ENCODE measurements around the gene CNIH3. TPM values are rescaled to one million over a fixed set of nuclear protein-coding genes. Genes with fewer than 3 reads are reported as not detected.

CNIH3 gene
- polyA plus RNA-seq, 4 donors: 9.6 to 11.2 (median 10.2) TPM

DNA sequence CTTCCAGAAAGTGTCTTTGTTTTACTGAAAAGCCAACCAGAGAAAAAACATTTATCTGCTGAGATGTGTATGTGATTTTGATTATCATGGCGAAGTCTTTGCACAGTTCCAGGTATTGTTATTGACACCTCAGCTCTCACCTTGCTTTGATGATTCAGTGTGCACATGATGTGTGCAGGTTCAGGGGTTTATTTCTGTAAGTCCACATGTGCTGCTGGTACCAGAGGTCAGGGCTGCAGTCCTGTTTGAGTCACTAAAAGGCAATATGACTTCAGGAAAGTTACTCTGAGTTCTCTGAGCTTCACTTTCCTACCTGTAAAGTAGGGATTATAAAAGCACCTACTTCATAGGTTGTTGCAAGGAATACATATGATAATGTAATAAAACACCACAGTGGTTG is 97.1 kb downstream of the CNIH3 start:
- DNase-seq (ENCODE audit: low read depth in 4 of 4, low spot score in 3 of 4): no peak

DNA sequence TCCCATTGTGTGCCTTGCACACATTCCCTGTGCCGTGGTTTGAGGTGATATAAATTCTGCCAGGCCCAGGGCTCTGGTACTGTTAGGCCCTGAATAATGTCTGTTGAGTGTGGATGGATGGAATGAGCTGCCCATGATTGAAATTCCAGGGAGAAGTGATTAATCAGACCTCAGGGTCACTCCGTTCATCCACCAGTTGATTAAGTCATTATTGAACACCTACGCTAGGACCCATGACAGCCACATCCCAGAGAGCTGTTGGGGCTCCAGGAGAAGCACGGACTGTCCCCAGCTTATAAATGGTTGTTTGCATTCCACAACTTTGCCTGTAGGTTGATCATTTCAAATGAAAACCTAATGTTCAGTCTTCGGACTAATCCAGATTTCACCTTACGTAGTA is 98.4 kb downstream of the CNIH3 start:
- DNase-seq (ENCODE audit: low read depth in 4 of 4, low spot score in 3 of 4): no peak

DNA sequence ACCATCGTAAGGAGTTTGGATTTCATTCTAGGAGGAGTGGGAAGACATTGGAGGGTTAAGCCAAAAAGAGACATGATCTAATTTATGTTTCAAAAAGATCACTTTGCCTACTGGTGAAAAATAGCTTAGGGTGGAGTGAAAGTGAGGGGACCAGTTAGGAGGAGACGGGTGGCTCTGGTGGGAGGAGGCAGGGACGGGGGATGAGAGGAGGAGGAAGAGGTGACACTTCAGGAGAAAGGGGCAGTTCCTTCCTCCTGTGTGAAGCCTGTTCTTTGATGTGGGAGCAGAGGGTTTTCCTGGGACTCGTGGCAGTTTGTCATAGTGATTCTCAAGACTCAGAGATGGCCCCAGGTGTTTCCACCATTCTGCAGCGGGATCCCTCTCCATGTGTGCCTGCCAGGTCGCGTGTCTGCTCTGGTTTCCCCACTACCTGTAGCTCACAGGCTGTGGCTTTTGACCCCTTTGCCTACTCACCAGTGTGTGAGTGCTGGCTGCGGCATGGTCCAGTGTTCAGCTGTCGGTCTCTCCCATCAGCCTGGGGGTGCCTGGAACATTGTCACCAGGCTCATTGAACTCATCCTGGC is 102.4 kb downstream of the CNIH3 start:
- DNase-seq (ENCODE audit: low read depth in 4 of 4, low spot score in 3 of 4): no peak

DNA sequence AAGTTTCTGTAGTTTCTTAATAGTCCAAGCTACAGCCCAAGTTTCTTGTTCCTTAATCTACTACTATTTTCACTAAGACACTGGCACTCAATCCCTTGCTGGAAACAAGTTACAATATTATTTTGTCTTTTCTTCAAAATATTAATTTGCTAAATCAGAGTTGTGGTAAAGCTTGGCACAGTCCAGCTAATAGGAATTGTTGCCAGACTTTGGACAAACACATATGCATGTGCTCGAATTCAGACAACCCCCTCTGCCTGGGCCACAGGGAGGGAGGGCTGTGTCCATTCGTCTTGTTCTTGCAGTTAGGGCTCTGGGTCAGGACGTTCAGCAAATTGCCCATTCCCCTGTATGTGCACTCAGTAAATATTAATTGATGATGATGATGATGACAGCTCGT is 103.6 kb downstream of the CNIH3 start:
- DNase-seq (ENCODE audit: low read depth in 4 of 4, low spot score in 3 of 4): no peak

DNA sequence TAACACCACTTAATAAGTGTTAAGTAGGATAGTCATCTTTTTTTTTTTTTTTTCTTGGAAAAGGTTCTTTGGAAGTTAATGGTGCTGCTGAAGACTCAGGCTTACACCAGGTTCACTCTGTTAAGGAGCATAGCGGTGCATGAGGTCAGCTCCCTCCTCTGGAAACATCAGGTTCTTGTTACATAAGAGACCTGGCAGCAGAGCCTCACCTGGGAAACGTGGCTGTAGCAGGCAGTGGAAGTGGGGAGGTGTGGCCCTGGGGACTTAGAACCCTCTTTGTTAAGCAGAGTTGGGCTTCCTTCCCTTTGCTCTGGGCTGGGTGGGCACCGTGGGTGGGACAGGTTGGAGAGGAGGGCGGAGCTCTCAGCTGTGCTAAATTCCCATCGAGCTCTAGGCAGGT is 104.1 kb downstream of the CNIH3 start:
- no peak for DNase-seq (ENCODE audit: low read depth in 4 of 4, low spot score in 3 of 4)

DNA sequence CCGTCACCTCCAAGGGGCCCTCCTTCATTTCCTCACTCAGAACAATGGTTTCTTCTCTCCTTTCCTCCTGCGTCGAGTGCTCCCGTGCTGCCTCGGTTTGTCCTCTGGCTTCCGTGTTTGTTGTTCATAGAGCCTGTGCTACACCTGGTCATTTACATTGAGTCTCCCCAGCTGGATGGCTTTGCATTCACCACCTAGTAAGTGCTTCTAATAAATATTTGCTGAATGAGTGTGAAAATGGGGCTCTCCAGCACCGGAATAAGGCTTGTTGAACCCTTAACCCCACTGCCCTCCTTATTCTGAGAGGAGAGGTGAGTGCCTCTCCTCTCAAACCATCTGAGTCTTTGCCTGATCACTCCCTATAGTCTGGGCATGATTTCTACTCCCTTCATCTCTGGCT is 104.9 kb downstream of the CNIH3 start:
- DNase-seq (ENCODE audit: low read depth in 4 of 4, low spot score in 3 of 4): no peak

DNA sequence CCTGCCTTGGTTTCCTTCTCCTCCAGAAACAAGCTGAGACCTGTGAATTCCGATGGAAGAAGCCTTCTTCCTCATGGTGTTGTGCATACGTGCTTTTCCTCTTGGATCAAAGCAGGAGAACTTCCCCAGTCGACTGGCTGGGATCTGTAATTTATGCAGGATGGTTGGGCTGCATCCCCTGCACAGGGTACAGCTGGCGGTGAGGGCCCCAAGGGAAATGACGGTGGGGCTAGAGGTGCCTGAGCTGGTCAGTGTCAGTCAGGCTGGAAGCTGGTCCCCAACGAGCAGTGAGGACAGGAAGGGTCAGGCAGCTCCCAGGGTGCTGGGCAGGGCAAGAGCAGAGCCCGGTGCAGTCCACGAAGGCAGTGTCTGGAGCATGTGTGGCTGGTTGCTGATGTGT is 106.7 kb downstream of the CNIH3 start:
- no peak for DNase-seq (ENCODE audit: low read depth in 4 of 4, low spot score in 3 of 4)

DNA sequence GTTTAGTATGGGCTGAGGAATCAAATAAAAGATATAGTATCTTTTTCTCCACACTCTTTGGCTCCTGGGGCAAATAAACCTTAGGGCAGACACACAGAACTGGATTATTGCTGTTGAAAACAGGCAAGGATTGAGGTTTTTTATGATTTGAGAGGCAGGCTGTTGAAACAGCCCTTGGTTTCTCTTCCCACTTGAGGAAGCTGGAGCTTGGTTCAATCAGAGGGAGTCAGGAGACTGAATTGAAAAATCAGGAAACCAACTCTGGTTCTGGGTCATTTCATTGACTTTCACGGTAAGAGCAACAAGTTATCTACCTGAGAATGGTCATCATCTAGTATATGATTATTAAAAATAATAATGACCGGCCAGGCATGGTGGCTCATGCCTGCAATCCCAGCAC is 108.4 kb downstream of the CNIH3 start:
- no peak for DNase-seq (ENCODE audit: low read depth in 4 of 4, low spot score in 3 of 4)

DNA sequence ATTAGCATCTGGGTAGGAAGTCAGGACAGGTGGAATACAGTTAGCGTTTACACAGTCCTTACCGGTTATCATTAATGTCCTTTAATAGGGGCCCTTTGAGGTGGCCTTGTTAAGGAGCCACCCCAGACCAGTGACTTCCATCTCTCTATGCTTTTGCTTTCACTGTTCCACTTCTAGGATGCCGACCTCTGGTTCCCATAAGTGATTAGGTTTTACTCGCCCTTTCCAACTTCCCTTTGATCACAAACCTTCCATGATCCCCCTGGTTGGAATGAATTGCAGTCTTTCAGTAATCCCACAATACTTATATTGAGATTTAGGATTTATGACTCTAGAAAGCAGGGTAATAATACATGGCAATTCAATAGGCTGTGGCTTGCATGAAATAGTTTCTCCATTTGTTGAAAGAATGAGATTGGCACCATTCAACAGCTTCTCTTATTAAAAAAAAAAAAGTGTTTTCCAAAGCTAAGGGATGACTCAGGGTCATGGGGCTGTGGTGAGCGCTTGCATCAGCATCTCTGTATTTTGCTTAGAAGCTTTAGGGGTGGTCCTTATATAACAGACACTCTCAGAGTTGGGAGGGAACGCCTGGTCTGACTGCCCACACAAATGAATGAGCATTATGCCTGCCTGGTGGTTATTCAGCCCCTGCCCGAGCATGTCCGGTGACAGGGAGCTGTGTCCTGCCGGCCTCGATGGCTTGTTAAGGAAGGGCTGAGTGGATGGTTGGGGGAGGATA is 110.5 kb downstream of the CNIH3 start:
- DNase-seq (ENCODE audit: low read depth in 4 of 4, low spot score in 3 of 4): no peak

DNA sequence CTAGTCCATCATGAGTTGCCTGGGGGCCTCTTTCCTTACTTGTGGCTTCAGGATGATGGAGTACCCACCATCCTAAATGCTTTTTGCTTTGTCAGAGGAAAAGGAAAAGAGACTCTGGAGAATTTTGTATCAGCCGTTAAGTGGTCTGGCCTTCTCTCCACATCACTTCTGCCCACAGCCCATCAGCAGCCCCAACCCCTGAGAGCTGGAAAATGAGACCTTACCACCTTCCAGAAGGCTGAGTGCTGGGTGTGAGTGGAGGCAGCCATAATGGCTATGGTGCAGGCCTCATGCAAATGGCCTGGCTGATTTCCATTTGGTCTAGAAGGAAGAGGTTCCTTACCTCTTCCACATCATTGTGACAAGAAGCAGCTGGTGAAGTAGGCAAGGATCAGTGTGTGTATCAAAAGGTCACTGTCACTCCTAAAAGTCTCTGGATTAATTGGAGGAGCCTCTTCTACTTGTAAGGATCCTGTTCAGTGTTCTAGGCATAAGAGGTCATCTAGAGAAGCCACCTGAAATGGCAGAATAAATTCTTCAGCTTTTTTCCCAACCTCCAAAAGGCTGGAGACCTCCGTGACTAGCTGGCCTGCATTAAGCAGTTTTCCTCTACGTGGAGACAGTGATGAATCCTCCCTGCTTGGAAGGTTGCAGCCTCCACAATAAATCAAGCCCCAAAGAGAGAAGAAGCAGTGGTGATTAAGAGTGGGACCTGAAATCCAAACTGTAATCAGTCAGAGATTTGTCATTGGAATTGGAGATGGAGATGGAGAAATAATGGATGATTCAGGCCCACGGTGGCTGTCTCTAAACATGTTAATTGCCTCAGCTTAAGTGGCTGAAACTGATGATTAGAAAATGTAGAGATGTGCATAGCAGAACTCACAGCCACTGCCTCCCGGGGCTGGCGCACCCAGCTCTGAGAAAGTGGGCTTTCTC is 111.5 kb downstream of the CNIH3 start:
- peak in 1 of 4 donors; percentile 60 for DNase-seq (ENCODE audit: low read depth in 4 of 4, low spot score in 3 of 4)

DNA sequence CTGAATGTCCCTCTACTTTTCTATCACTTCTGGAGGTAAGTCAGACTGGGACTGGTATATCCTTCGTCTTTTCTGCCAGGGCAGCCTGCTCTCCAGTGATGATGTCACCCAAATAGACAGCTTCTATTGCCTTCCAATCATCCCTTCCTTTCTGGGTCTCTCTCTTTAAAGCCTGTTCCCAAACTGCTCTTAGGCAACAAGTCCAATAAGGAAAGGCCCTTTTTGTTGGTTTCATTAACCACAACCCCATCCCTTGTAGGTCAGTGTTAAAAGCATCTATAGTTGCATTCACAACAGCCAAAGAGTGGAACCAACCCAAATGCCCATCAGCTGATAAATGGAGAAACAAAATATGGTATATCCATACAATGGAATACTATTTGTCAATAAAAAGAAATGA is 114.4 kb downstream of the CNIH3 start:
- no peak for DNase-seq (ENCODE audit: low read depth in 4 of 4, low spot score in 3 of 4)

DNA sequence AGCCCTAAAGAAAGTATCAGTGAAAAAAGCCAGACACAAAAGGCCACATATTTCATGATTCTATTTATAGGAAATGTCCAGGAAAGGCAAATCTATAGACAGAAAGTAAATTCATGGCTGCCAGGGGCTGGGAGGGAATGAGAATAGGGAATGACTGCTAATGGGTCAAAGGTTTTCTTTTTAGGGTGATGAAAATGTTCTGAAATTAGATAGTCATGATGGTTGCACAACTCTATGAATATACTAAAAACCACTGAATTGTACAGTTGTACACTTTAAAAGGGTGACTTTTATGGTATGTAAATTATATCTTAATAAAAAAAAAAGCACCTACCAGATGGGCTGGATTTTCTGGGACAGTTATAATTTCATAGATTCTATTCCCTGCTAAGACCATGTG is 114.8 kb downstream of the CNIH3 start:
- no peak for DNase-seq (ENCODE audit: low read depth in 4 of 4, low spot score in 3 of 4)

DNA sequence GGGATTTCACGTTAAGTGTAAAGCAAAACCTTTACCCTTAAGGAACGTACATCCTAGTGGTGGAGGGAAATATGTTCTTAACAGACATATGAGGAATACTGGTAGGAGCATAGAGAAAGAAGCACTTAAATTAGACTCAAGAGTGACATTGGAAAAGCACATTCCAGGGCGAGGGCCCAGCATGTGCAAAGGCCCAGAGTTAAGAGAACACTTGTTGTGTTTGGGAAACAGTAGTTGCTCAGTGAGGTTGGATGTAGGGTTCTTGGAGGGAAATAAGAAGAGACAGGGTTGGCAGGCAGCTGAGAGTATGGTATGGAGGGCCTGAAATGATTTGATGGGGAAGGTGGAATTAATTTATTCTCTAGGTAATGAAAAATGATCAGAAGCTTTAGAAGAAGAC is 115.5 kb downstream of the CNIH3 start:
- no peak for DNase-seq (ENCODE audit: low read depth in 4 of 4, low spot score in 3 of 4)

DNA sequence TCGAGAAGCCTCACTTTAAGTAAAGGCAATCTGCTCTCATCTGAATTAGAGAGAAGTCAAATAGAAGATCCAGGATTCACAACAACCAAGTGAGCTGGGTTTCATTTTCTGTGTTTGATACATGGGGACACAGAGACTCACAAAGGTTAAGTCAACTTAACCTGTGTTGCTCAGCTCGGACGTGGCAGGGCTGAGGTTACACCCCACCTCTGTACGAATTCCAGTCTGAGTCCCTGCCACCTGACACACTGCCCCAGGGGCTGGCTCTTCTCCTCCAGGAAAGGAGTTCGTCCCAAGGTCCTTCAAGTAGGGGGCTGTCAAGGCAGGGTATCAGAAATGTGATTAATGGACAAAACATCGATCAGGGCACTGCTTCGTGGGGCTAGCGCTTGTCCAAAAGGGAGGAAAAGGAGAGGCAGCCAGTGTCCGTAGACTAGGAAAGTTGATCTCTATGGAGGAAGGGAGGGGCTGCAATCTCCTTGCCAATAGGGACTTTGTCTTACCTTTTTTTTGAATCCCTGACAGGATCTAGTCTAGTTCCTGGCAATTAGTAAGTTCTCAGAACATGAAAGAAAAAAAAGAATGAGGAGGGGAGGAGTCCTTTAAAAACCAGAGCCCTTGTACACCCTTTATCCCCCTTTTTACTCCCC is 116.4 kb downstream of the CNIH3 start:
- DNase-seq (ENCODE audit: low read depth in 4 of 4, low spot score in 3 of 4): no peak

DNA sequence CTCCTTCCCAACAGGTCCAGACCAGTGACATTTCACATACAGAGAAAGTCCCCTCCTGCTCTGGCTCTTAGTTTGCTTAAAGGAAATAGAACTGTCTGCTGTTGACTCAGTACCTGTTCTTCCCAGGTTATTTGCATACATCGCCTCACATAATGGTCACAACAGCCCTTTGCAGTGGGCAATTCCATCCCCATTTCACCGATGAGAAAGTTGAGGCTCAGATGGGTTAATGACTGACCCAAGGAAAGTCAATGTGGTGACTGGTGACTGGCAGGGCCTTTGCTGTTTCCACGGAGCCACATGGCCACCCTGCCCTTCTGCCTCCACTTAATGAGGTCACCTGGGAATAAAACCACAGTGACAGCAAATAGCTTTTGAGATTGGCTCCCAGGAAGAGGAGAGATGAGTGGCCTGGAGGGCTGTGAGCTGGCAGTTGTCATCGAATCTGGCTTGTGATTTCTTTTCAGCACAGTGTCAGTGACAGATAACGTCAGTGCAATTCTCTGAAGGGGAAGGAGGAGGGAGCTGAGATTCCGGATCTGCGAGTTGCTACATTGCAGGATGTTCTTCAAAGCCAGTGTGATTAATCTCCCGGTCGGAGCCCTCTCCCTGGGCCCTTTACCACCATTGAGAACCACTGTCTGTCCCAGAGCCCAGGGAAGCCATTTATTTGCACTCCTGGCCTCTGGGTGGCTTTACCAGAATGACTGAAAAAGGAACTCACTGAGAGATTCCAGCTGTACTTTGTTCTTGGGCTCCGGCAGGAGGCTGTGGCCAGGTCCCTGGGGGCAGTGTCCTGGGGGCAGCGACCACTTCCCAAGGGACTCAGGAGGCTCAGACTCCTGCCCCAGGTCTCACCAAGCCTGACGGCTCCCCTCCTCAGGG is 117.2 kb downstream of the CNIH3 start:
- no peak for DNase-seq (ENCODE audit: low read depth in 4 of 4, low spot score in 3 of 4)

DNA sequence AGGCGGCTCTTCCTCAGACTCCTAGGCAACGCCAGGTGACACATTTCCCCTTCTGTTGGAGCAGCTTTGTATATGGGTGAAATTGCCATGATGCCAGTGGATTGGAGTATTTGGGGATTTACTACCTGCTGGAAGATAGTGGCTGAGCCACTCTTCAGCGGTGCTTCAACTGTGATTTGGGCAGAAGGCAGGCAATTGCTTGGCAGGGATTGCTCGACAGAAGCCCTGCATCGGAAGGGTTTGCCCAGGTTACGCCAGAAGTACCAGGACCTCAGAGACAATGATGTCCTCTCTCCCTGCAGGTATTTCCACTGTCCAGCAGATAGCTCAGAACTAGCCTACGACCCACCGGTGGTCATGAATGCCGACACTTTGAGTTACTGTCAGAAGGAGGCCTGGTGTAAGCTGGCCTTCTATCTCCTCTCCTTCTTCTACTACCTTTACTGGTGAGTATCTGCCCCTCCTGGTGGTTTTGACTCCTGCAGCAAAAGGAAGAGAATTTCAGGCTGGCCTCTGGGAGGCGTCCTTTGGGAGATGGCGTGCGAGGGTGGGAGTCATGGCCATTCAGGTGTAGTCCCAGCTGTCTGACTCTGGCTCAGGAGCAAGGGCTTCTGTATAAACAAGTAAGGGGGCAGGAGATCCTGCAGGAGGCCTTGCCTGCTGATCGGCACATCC is 118.3 kb downstream of the CNIH3 start:
- no peak for DNase-seq (ENCODE audit: low read depth in 4 of 4, low spot score in 3 of 4)

DNA sequence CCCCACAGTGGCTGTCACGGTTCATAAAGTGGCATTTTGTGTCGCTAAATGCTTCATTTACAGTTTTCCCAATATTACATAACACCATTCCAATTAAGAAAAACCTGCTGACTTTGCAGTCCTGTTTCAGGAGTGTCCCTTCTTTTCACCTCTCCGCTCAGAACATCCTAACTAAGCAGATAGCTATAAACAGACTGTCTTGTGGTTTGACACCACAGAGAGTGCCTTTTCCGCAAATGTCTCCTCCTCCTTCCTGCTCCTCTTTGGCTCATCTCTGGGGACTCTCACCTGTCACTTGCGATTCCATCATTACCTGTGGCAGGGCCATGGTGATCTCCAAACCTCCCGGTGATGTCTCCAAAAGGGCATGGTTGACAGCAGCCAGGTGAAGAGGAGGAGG is 119.0 kb downstream of the CNIH3 start:
- DNase-seq (ENCODE audit: low read depth in 4 of 4, low spot score in 3 of 4): no peak

DNA sequence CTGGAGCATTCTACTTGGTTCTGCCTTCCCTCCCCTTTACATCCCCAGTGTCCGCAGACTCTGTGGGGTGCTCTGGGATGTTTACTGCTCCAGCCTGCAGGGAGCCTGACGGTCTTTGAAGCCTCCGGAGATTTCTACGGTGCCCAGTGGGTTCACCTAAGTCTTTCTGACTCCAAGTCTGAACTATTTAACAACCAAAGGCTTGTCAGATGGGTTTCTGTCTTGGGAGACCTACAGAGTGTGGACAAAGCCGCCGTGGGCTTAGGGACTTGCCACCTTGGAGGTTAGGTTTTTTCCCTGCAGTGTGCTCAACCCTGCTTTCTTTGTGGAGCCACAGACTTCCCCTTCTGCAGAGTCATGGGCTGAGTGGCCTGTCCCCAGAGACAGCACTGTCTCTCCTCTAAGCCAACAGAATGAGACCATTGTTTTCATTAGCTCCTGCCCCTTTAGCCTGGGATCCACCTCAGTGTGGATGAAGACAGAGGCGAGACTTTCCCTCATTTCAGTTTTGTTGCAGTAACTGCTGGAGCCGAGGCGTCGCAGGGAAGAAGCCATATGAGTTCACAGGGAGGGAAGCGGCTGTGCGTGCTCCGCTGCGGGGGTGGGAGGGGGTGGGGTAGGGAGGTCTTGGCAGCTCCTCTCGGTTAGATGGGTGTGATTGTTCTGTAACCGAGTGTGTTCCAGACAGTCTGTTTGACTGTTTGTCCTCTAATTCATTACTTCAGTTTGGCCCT is 120.7 kb downstream of the CNIH3 start:
- DNase-seq (ENCODE audit: low read depth in 4 of 4, low spot score in 3 of 4): no peak

DNA sequence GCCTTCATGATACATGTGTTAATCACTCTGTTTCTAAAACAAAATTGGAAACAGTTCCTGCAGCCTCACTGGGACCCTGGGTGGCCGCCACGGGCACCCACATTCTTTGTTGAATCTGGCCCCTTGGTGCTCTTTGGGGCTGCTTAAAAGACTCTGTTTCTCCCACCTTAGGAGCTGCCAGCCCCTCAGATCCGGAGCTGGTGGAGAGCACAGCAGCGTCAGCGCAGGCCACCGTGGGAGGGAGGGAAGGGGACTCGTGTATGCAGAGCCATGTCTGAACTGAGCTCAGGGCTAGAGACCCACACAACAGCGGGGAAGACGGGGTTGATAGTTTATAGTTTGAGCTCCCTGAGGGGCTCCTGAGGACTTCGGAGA is 121.2 kb downstream of the CNIH3 start:
- DNase-seq (ENCODE audit: low read depth in 4 of 4, low spot score in 3 of 4): no peak
